ENCODE data around the gene PCNX2. TPM values are rescaled to one million over a fixed set of nuclear protein-coding genes. Genes with fewer than 3 reads are reported as not detected.

Gene PCNX2
- total RNA-seq, 1 experiment from 2014 or later = 96.2 TPM

DNA sequence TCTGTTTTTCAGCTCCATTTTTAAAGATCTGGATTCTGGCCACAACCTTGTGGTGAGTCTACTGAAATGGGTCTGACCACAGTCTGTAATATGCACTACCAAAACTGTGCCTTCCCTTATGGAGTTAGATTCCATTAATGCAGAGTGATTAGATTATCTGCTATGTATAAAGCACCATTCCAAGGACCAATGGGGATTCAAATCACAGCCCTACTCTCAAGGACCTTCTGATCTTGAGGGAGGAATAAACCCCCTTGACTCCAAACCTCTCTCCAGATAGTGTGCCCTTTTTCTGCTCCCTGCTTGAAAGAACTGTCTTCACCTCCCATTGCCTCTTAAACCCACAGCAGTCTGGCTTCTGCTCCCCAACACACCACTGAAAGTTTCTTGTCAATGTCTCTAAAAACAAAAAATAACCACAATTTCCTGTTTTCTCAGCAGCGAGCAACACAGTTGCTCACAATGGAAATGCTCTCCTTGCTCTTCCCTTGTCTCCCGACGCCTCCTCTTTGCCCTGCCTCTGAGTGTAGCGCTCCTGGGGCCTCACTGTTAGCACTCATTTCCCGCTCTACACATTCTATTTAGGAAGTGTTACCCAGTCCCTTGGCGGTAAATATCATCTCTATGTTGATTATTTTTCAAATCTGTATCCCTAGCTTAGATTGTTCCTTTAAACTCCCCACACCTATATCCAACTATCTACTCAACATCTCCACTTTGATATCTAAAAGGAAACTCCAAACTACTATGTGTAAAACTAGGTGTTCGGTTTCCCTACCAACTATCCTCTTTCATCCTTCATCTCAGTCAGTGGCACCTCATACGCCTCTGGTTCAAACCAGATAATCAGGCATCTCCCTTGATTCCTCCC, 13.6 kb downstream of the PCNX2 start:
- H3K9ac ChIP-seq (ENCODE audit: low read length) = no peak overlapping the region
- no peak overlapping the region for H3K4me2 ChIP-seq (ENCODE audit: low read depth, low read length, poor library complexity, severe bottlenecking)
- H4K20me1 ChIP-seq (ENCODE audit: insufficient read depth, low read depth, low read length) = no peaks in the 10 kb centered on the region
- H3K4me3 ChIP-seq (ENCODE audit: low read length) = no peak overlapping the region
- no peaks in the 10 kb centered on the region; the same call in 1 of the 2 replicates for H3K9me2 ChIP-seq (replicated peaks; ENCODE audit: insufficient read depth, low read length)
- 0 out of 2 replicates have a peak, but pooled peaks cover 2% of the 10 kb centered on the region for H3K36me3 ChIP-seq (ENCODE audit: insufficient read depth, low read length)
- no peak overlapping the region for H3K27ac ChIP-seq (ENCODE audit: low read length)
- H3K79me2 ChIP-seq (ENCODE audit: low read length) = peaks cover 93% of the 10 kb centered on the region
- H3K4me1 ChIP-seq (ENCODE audit: low read length) = peaks cover 11% of the 10 kb centered on the region
- no peak overlapping the region for H2AFZ ChIP-seq (ENCODE audit: low read length)
- no peaks in the 10 kb centered on the region for H3K9me3 ChIP-seq (ENCODE audit: low read length)
- DNase-seq = no peak
- no peaks in the 10 kb centered on the region for H3K27me3 ChIP-seq (ENCODE audit: low read length)

DNA sequence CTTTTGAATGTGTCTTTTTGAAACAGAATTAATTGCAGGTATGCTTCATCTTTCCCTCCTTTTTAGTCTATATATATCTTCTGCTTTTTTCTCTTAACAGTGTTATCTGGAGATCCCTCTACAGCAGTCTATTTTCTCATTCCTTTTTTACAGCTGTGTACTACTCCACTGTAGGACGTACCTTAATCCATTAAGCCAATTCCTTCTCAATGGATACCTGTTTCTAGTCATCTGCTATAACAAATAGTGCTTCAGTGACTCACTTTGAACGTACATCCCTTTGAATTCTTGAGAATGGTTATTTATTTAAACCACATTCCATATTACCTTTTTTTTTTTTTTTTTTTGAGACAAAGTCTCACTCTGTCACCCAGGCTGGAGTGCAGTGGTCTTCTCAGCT, 15.6 kb downstream of the PCNX2 start:
- no peak for DNase-seq

DNA sequence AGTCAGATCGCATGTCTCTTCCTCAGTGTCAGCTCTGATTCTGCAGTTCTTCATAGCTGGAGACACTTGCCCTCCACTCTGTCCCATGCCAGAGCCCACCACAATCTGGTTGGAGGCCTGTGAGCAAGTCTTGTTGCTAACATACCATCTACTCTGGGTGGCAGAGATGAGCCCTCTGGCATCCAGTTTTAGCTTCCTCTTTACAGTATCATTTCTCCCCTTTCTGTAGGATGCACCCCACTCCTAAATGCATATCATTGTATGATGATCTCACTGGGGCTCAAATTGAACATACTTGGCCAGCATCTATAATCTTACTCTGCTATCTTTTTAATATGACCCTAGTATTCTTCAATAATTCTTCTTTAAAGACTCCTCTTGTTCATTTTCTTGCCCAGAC, 16.9 kb downstream of the PCNX2 start:
- no peak overlapping the region; the same call in 1 of the 2 replicates for H3K27ac ChIP-seq (ENCODE audit: low read length)
- H3K27me3 ChIP-seq (ENCODE audit: low read length) = no peaks in the 10 kb centered on the region
- H2AFZ ChIP-seq (ENCODE audit: low read length) = no peak overlapping the region
- H3K4me3 ChIP-seq (ENCODE audit: low read length) = no peak overlapping the region
- peaks cover 11% of the 10 kb centered on the region for H3K4me1 ChIP-seq (ENCODE audit: low read length)
- no peaks in the 10 kb centered on the region for H4K20me1 ChIP-seq (ENCODE audit: insufficient read depth, low read depth, low read length)
- no peaks in the 10 kb centered on the region; the same call in 1 of the 2 replicates for H3K9me2 ChIP-seq (replicated peaks; ENCODE audit: insufficient read depth, low read length)
- DNase-seq = peak; percentile 60
- 0 out of 2 replicates have a peak, but pooled peaks cover 7% of the 10 kb centered on the region for H3K36me3 ChIP-seq (ENCODE audit: insufficient read depth, low read length)
- no peak overlapping the region for H3K9ac ChIP-seq (ENCODE audit: low read length)
- peaks cover 96% of the 10 kb centered on the region for H3K79me2 ChIP-seq (ENCODE audit: low read length)
- no peak overlapping the region for H3K4me2 ChIP-seq (ENCODE audit: low read depth, low read length, poor library complexity, severe bottlenecking)
- no peaks in the 10 kb centered on the region for H3K9me3 ChIP-seq (ENCODE audit: low read length)

More for the DNA sequence above, 15.6 kb downstream of the PCNX2 start:
- Histone ChIP-seq H2AFZ (ENCODE audit: low read length) (no peak overlapping the region), H3K9ac (ENCODE audit: low read length) (no peak overlapping the region), H3K9me2 (replicated peaks; ENCODE audit: insufficient read depth, low read length) (no peaks in the 10 kb centered on the region; the same call in 1 of the 2 replicates), H3K79me2 (ENCODE audit: low read length) (peaks cover 96% of the 10 kb centered on the region), H3K4me3 (ENCODE audit: low read length) (no peak overlapping the region), H3K4me2 (ENCODE audit: low read depth, low read length, poor library complexity, severe bottlenecking) (no peak overlapping the region), H3K27ac (ENCODE audit: low read length) (no peak overlapping the region), H3K9me3 (ENCODE audit: low read length) (no peaks in the 10 kb centered on the region), H4K20me1 (ENCODE audit: insufficient read depth, low read depth, low read length) (no peaks in the 10 kb centered on the region), H3K27me3 (ENCODE audit: low read length) (no peaks in the 10 kb centered on the region), H3K36me3 (ENCODE audit: insufficient read depth, low read length) (0 out of 2 replicates have a peak, but pooled peaks cover 7% of the 10 kb centered on the region), H3K4me1 (ENCODE audit: low read length) (peaks cover 11% of the 10 kb centered on the region)

DNA sequence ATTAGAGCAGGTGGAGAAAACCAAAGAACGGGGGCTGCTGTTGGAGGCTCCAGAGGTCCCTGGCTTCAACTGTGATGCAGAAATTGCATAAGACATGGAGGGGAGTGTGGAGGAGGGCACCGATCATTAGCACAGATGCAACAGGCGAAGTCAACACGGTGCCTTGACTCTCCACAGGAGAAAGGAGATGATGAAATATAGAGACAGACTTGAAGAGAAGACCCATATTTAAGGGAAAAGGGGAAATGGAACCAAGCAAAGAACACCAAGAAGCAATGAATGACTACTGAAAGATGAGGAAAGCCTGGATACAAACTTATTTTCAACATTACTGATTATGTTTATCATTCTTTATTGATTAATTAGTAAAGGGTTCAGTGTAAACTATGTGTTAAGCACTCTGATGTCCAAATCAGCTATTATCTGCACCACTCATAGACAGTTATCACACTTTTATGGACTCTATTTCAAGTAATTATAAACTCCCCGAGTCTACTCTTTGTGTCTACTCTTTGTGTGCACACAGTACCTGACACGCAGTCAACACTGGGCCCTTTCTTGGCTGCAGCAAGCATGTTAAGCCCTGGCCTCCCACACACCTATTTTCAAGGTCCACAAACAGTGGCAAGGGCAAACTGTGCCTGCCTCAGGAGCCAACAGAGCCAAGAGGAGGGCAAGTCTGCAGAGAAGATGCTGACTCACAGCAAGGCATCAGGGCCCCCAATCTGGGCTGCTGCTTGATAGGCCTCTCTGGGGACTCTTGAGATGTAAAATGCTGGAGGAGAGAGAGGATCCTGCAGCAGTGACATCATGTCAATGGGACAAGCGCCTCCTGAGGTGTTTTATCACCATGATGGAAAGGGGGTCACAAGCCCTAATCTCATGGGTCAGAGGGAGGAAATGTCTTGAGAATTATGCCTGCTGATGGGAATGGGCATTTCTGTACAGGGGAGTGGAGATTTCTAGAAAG, 17.6 kb downstream of the PCNX2 start:
- H4K20me1 ChIP-seq (ENCODE audit: insufficient read depth, low read depth, low read length) = no peaks in the 10 kb centered on the region
- H3K4me2 ChIP-seq (ENCODE audit: low read depth, low read length, poor library complexity, severe bottlenecking) = no peak overlapping the region
- H3K9me3 ChIP-seq (ENCODE audit: low read length) = no peaks in the 10 kb centered on the region
- H3K4me3 ChIP-seq (ENCODE audit: low read length) = no peak overlapping the region
- no peak overlapping the region for H2AFZ ChIP-seq (ENCODE audit: low read length)
- H3K79me2 ChIP-seq (ENCODE audit: low read length) = peaks cover 94% of the 10 kb centered on the region
- 0 out of 2 replicates have a peak, but pooled peaks cover 7% of the 10 kb centered on the region for H3K36me3 ChIP-seq (ENCODE audit: insufficient read depth, low read length)
- H3K4me1 ChIP-seq (ENCODE audit: low read length) = peaks cover 11% of the 10 kb centered on the region
- H3K27me3 ChIP-seq (ENCODE audit: low read length) = no peaks in the 10 kb centered on the region
- H3K9me2 ChIP-seq (replicated peaks; ENCODE audit: insufficient read depth, low read length) = no peaks in the 10 kb centered on the region; the same call in 1 of the 2 replicates
- peak; percentile 42 for DNase-seq
- H3K27ac ChIP-seq (ENCODE audit: low read length) = no peak overlapping the region; the same call in 1 of the 2 replicates
- no peak overlapping the region for H3K9ac ChIP-seq (ENCODE audit: low read length)

DNA sequence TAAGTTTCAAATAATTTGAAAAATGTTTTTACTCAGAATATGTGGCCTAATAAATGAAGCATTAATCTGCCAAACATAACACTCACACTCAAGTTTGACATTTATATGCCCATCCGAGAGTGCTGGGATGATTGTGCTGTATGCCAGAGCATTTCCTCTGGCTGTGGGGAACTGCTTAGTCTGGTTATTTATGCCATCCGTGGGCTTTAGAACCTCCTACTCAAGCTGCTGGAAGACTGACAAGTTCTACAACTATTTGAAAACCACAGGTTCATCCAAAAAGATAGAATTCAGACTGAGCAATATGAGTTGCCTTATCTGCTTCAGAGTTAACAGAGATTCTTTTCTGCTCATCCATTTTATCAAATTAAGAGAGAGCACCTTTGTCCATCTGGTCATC, 25.9 kb downstream of the PCNX2 start:
- H3K4me3 ChIP-seq (ENCODE audit: low read length) = no peak overlapping the region
- no peak overlapping the region for H3K9ac ChIP-seq (ENCODE audit: low read length)
- H2AFZ ChIP-seq (ENCODE audit: low read length) = no peak overlapping the region
- peaks cover 88% of the 10 kb centered on the region for H3K79me2 ChIP-seq (ENCODE audit: low read length)
- no peak overlapping the region for H3K27ac ChIP-seq (ENCODE audit: low read length)
- H3K36me3 ChIP-seq (ENCODE audit: insufficient read depth, low read length) = peaks cover 5% of the 10 kb centered on the region; the same call in 1 of the 2 replicates
- no peaks in the 10 kb centered on the region for H3K4me1 ChIP-seq (ENCODE audit: low read length)
- H3K4me2 ChIP-seq (ENCODE audit: low read depth, low read length, poor library complexity, severe bottlenecking) = no peak overlapping the region
- H3K27me3 ChIP-seq (ENCODE audit: low read length) = no peaks in the 10 kb centered on the region
- H3K9me2 ChIP-seq (replicated peaks; ENCODE audit: insufficient read depth, low read length) = no peaks in the 10 kb centered on the region
- no peaks in the 10 kb centered on the region for H3K9me3 ChIP-seq (ENCODE audit: low read length)
- no peaks in the 10 kb centered on the region for H4K20me1 ChIP-seq (ENCODE audit: insufficient read depth, low read depth, low read length)
- DNase-seq = no peak

DNA sequence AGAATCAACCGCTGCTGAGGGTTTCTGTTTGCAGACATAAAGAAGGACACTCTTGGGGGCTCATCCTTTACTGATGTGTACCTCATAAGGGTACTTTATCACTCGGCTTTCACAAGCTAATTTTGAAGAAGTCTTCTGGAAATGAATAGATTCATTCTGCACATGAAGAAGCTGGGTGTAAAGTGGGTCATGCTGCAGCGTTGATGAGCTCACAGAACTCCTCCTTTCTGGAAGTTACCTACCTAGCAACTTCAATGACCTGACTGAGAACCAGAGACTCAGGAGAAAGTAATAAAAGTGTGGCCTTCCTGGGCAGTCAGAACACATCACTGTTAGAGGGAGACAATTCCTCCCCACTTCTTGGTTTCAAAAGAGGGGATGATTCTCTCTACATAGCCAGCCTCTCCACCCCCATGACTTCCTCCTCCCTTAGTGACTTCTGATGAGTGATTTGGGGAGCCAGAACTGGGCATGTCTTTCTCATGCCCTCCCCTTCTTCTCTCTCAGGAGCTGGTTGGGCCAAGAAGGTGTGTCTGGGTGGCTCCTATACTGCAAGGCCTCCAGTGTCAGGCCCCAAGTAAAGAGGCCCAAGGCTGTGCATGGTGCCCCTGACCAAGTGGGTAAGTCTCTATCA, 27.0 kb downstream of the PCNX2 start:
- H3K4me3 ChIP-seq (ENCODE audit: low read length) = no peak overlapping the region
- H3K9me2 ChIP-seq (replicated peaks; ENCODE audit: insufficient read depth, low read length) = no peaks in the 10 kb centered on the region
- H2AFZ ChIP-seq (ENCODE audit: low read length) = no peak overlapping the region
- peaks cover 5% of the 10 kb centered on the region; the same call in 1 of the 2 replicates for H3K36me3 ChIP-seq (ENCODE audit: insufficient read depth, low read length)
- no peak overlapping the region for H3K27ac ChIP-seq (ENCODE audit: low read length)
- no peaks in the 10 kb centered on the region for H3K9me3 ChIP-seq (ENCODE audit: low read length)
- H3K27me3 ChIP-seq (ENCODE audit: low read length) = no peaks in the 10 kb centered on the region
- no peak overlapping the region for H3K4me2 ChIP-seq (ENCODE audit: low read depth, low read length, poor library complexity, severe bottlenecking)
- H3K79me2 ChIP-seq (ENCODE audit: low read length) = peaks cover 87% of the 10 kb centered on the region
- no peaks in the 10 kb centered on the region for H3K4me1 ChIP-seq (ENCODE audit: low read length)
- no peak overlapping the region for H3K9ac ChIP-seq (ENCODE audit: low read length)
- no peaks in the 10 kb centered on the region for H4K20me1 ChIP-seq (ENCODE audit: insufficient read depth, low read depth, low read length)
- no peak for DNase-seq

DNA sequence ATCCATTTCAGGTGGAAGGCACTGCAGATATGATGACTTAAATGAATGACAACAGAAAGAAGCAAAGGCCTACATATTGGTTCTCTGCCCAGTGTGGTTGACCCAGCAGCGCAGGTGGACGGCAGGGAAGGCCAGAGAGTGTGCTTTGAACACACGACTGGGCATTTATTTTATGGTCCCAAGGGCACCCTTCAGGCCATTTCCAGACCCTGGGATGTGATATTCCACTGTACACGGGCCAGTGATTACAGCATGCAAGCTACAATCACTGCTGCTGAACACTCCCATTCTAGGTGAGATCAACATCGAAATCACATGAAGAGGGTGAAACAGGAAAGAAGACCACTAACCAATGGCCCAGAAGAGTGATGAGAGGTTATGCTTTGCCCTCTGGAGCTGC, 33.8 kb downstream of the PCNX2 start:
- no peak overlapping the region for H3K27ac ChIP-seq (ENCODE audit: low read length)
- peaks cover 21% of the 10 kb centered on the region; the same call in 1 of the 2 replicates for H3K36me3 ChIP-seq (ENCODE audit: insufficient read depth, low read length)
- no peak overlapping the region for H3K4me3 ChIP-seq (ENCODE audit: low read length)
- H3K4me1 ChIP-seq (ENCODE audit: low read length) = peaks cover 5% of the 10 kb centered on the region; the same call in 1 of the 2 replicates
- H4K20me1 ChIP-seq (ENCODE audit: insufficient read depth, low read depth, low read length) = no peaks in the 10 kb centered on the region
- H3K4me2 ChIP-seq (ENCODE audit: low read depth, low read length, poor library complexity, severe bottlenecking) = no peak overlapping the region
- H3K9me3 ChIP-seq (ENCODE audit: low read length) = no peaks in the 10 kb centered on the region
- H3K79me2 ChIP-seq (ENCODE audit: low read length) = peaks cover 42% of the 10 kb centered on the region
- no peak overlapping the region for H3K9ac ChIP-seq (ENCODE audit: low read length)
- no peak for DNase-seq
- H3K27me3 ChIP-seq (ENCODE audit: low read length) = no peaks in the 10 kb centered on the region
- no peaks in the 10 kb centered on the region for H3K9me2 ChIP-seq (replicated peaks; ENCODE audit: insufficient read depth, low read length)
- no peak overlapping the region for H2AFZ ChIP-seq (ENCODE audit: low read length)

Measured in Karpas-422 (cell line).